ENCODE measurements around the gene ATP9B.

DNA sequence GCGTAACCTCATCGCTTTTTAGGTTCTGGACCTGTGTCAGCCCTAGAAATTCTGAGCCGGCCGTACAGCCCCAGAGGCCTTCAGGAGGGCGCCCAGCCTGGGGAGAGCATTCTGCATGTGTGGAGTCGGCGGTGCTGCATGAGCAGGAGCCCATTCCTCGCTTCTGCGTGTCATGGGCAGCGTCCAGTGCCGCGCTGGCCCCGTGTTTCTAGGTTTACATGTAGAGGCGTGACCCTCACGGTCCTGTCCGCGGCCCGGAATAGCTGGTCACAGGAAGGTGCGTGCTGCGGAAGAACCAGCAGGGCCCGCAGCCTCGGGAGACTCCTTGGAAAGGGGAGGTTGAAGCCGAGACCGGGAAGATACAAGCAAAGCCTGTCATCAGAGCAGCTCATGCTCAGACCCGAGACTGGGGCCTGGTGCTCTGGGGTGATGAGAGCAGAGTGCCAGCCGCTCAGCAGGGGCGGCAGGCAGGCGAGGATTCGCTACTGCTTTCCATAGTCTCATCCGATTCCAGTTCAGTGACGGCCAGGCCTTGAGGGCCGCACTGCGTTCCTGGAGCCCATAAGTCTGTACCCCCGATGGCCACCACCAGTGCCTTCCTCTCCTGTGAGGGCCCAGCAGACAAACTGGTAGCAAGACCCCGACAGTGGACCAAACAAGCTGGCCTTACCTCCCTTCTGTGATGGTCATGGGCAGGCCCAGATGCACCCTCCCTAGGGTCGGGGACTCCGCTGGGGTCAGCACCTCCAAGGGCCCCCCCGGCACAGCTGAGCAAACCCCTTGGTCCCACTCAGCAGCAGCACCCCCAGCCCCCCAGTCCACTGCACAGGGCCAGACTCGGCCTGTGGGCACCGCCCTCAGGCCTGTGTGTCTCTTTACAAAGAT, 311.0 kb downstream of the ATP9B start:
- no peak for TF ChIP-seq CTCF (IDR thresholded peaks at IDR 0.05; ENCODE audit: low read length)
- no peak for TF ChIP-seq EZH2 (optimal IDR thresholded peaks at IDR 0.05; ENCODE audit: low read depth, low read length)
- TF ChIP-seq EZH2phosphoT487 (IDR thresholded peaks at IDR 0.05; ENCODE audit: low read length): no peak

Measured in MM.1S (cell line).